ENCODE results near the gene ZG16.

ZG16 gene

DNA sequence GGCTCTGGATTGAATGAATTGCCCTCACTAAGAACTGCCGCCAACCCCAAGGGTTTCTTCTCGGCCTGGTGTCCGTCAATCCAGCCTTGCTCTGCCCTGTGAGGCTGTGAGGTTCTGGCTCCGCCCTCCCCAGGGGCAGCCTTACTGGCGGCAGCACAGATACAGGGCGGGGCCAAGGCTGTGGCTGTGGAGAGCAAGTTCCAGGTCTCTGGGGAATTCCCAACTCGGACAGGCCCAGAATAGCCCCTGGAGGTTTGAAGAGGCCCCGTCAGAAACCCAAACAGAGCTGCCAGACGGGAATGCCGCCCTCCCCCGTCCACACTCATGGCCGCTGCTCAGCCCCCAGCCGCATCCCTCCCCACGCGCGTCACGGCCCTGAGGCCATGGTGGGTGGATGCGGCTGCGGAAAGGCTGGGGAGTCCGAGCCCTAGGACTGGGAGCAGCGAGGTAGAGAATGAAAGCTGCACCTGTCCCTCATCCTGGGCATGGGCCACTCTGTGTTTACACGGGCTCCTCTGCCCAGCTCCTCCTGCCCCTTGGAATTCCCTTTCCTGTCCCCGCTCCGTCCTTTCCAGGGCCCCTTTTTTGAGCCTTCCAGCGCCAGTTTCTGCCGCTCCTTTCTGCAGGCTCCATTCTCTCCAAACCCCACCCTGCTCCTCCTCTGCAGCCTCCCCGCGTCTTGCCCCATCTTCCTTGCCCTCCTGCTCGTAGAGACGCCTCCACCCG lies 33.3 kb downstream of the ZG16 start:
- DNase-seq, result peak; percentile 90

DNA sequence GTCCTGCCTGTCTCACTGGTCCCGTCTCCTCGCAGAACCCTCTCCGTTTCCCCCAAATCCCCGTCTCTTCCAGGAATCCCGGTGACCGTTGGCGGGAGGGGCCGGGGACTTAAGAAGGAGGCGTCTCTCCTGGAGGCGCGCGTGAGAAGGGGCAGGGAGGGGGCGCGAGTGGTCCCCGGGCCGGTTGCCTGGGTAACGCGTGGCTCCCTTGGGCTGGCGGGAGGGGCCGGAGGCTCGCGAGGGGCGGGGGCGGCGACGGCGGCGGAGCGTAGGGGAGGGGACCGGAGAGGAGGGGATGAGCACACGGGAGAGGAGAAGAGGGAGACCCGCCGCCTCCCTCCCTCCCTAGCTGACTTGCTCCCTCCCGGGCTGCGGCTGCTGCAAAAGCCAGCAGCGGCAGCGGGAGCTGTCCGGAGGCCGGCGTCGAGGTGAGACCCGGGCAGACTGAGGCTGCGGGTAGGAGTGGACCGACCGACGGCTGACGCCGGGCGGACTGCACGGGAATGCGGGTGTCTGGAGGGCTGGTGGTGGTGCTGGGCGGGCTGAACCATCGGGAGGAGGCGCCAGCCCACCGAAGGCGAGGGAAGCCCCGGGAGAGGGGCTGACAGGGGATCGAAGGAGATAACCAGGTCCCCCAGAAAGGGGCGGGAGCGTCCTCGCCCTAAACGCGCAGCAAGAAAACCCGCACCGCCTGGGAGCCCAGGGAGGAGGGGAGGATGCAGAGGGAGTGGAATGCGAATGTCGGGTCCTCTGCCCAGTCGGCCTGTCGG lies 34.0 kb downstream of the ZG16 start, which contains the start of gene PRRT2:
Gene PRRT2 (plus strand): TSS at position 298 of the 770 bp plus-strand sequence. CDS start 862 bp downstream, outside the sequence.
- peak; percentile 83 for DNase-seq

DNA sequence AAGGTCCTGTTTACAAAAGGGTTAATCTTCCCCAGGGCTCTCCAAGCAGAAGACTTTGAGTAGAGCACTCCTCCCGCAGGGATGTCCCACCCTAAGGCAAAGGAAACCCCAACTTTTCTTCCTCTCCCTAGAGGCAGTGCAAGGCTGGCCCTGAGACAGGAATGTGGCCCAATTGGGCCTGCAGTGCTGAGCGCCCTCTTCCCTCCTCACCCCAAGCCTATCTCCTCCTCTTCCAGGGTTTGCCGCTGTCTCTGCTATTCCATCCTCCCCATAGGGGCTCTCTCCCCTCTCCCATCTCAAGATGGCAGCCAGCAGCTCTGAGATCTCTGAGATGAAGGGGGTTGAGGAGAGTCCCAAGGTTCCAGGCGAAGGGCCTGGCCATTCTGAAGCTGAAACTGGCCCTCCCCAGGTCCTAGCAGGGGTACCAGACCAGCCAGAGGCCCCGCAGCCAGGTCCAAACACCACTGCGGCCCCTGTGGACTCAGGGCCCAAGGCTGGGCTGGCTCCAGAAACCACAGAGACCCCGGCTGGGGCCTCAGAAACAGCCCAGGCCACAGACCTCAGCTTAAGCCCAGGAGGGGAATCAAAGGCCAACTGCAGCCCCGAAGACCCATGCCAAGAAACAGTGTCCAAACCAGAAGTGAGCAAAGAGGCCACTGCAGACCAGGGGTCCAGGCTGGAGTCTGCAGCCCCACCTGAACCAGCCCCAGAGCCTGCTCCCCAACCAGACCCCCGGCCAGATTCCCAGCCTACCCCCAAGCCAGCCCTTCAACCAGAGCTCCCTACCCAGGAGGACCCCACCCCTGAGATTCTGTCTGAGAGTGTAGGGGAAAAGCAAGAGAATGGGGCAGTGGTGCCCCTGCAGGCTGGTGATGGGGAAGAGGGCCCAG lies 34.9 kb downstream of the ZG16 start:
- DNase-seq, result no peak

DNA sequence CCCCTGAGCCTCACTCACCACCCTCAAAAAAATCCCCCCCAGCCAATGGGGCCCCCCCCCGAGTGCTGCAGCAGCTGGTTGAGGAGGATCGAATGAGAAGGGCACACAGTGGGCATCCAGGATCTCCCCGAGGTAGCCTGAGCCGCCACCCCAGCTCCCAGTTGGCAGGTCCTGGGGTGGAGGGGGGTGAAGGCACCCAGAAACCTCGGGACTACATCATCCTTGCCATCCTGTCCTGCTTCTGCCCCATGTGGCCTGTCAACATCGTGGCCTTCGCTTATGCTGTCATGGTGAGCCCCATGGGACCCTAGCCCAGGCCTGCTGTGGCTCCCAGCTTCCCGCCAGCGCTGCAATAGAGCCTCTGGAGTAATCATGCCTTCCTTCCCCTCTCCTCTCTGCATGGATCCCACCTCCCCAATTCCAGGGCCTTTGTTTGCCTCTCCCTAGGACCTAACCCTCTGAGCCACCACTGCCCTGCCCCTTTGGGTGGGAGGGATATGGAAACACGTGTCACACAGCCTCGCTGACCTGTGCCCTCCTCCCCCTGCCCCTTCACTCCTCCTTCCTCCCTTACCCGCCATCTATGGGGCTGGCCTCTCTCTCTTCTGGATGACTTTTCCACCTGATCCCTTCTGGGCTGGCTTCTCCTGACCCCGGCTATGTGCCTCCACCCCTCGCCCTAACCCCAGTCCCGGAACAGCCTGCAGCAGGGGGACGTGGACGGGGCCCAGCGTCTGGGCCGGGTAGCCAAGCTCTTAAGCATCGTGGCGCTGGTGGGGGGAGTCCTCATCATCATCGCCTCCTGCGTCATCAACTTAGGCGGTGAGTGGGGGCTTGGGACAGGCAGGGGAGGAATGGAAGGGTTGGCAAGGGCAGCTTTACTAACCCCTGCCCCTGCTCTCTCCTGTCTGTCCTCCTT lies 35.8 kb downstream of the ZG16 start:
- DNase-seq, result no peak

GRCh38 chr16:29814592-29814991 lies 36.5 kb downstream of the ZG16 start:
- DNase-seq, result no peak

DNA sequence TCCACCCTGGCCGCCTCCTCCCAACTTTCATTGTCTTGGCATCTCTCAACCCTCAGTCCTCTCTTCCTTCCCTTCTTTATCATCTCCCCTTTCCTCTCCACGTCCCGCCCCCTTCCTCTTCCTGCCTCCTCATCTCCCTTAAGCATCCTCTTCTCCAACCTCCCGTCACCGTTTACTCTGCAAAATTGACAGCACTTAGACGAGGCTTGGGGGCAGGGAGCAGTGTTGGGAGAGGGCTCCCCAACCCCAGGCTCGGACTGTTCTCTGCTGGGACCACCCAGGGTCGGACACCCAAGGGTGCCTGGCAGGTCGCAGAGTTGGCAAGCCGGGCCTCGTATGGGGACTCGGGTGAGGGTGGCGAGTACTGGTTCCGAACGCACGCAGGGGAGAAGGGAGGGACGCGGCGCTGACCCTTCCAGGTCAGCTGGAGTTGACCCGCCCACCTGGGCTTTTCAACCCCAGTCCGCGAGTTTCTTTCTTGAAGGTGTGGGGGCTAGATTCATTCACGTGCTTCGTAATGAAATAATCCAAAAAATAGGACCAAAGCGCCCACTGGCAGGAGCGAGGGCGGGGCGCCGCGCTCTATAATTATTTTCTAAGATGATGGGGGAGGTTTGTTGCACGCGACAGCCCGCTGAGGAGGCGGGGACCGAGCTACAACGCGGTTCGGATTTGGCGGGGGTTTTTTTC lies 37.1 kb downstream of the ZG16 start:
- DNase-seq, result peak; percentile 78

DNA sequence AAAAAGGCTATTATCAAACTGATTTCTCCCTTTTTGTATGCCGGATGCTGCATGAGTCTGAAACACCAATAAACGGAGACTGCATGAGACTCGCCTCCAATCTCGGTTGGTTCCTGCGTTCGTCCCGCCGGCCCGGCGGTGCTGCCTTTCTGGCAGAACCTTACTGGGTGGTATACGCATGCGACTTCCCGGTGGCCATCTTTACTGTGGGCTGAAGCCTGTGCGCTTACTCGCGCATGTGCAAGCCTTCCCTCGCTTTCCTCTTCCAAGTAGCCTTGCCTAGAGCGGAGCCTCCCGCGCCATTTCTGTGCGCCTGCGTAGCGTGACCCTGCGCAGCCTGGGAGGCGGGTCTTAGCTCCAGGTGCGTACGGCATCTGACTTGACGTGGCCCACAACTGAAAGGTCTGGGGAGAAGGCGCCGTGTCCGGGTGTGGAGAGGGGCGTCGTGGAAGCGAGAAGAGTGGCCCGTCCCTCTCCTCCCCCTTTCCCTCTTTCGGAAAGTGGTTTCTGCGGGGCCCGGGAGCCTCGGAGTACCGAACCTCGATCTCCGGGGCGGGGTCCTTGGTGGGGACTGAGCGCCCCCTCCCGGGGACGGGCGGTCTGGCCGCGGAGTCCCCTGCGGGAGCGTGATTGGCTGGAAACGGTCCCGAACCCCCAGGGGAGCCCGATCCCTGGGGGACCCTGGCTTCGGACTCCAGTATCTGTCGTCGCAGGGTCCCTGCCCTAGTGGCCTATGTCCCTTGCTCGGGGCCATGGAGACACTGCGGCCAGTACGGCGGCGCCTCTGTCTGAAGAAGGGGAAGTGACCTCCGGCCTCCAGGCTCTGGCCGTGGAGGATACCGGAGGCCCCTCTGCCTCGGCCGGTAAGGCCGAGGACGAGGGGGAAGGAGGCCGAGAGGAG lies 38.0 kb downstream of the ZG16 start, which contains the start of gene PAGR1:
Gene PAGR1 (plus strand): TSS at position 360 of the 901 bp plus-strand sequence. CDS start 374 bp downstream, at position 734.
- DNase-seq, result peak; percentile 98

DNA sequence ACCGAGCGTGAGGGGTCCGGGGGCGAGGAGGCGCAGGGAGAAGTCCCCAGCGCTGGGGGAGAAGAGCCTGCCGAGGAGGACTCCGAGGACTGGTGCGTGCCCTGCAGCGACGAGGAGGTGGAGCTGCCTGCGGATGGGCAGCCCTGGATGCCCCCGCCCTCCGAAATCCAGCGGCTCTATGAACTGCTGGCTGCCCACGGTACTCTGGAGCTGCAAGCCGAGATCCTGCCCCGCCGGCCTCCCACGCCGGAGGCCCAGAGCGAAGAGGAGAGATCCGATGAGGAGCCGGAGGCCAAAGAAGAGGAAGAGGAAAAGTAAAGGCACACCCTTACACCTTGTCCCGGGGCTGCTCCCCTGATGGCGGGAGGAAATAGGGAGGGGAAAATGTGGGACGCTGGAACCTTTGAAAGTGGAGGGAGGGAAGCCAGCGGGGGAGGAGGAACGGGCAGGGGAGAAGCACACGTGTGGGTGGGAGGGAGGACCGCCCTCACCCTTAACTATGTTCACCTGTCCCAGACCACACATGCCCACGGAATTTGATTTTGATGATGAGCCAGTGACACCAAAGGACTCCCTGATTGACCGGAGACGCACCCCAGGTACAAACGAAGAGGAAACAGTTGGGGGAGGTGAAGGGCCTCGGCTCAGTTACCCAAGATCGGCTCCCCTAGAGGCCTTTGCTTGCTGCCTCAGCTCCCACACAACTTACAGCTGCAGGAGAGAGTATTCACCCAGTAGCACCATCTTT lies 38.8 kb downstream of the ZG16 start:
- peak; percentile 80 for DNase-seq

DNA sequence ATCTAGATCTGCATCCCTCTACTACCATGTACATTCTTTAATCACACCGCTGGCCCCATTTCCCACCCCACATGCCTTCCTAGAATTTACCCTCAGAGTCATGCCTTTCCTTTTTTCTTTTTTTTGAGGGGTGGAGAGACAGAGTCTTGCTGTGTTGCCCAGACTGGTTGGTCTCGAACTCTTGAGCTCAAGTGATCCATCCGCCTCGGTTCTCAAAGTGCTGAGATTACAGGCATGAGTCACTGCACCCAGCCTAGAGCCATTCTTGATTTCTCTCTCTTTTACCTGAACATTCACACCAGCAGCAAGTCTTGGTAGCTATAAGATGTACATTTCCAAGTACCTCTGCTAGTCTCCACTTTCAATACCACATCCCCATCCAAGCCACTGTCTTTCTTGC lies 40.0 kb downstream of the ZG16 start:
- DNase-seq, result no peak

DNA sequence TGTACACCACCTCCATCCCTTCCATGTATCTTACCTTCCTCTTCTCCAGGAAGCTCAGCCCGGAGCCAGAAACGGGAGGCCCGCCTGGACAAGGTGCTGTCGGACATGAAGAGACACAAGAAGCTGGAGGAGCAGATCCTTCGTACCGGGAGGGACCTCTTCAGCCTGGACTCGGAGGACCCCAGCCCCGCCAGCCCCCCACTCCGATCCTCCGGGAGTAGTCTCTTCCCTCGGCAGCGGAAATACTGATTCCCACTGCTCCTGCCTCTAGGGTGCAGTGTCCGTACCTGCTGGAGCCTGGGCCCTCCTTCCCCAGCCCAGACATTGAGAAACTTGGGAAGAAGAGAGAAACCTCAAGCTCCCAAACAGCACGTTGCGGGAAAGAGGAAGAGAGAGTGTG lies 41.5 kb downstream of the ZG16 start:
- DNase-seq, result no peak

- DNase-seq, result peak; percentile 84
Observed at GRCh38 chr16:29820271-29820701, 42.2 kb downstream of the ZG16 start, which contains the start of gene MVP. TSS of gene MVP (plus strand) at chr16:29820462. CDS start at chr16:29830550, 10,088 bp downstream.

DNA sequence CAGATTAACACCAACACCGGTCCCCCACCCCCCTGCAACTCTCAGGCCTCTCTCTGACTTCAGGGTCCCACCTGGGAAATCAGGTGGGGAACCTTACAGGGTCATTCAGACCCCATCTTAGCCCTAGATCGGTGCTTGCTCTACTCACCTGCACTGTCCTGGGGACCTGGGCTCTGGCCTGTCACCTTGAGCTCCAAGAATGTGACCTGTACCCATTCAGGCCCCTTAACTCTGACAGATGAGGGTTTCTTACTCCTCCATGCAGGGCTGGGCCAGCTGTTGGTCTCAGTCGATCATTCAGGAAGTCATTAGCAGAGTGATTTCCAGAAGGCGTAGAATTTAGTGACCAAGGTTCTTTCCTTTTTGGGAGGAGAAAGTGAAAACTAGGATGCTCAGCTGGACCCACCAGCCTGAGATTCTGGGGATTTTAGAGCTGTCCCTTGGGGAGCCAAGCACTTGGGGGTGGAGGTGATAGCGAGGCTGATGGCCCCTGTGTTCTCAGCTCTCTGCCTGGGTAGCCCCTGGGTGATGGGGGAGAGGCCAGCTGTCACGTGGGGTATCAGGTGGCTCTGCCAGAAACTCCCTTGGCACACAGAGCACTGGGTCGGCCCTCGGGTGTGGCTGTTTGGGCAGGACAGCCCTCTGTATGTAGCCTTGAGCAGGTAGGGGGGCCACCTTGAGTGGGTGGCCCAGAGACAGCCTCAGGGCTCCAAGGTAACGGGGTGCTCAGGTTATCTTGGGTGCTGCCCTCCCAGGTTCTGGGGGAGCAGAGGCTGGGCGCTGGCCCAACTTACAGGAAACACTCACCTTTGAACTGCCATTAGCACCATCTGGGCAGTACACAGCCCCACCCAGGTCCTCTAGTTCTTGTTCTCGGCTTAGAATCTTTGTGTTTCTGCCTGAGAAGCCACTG lies 42.9 kb downstream of the ZG16 start:
- peak; percentile 74 for DNase-seq

DNA sequence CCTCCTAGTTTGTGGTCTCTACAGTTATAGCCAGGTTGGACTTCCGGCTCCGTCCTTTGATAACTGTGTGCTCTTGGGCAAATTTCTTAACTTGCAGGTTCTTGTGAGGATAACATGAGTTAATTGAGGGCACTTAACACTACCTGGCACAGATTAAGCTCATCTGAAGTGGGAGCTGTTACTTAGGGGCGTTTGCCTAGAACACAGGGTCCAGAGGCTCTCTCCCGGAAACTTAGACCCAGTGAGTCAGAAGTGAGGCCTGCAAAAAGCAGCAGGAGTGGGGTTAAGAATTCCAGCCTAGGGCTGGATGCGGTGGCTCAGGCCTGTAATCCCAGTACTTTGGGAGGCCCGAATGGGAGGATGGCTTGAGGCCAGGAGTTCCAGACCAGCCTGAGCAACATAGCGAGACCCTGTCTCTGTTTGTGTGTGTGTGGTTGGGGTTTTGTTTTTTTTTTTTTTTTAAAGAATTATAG lies 43.6 kb downstream of the ZG16 start:
- peak; percentile 69 for DNase-seq

GRCh38 chr16:29824589-29825144 lies 46.6 kb downstream of the ZG16 start:
- no peak for DNase-seq

DNA sequence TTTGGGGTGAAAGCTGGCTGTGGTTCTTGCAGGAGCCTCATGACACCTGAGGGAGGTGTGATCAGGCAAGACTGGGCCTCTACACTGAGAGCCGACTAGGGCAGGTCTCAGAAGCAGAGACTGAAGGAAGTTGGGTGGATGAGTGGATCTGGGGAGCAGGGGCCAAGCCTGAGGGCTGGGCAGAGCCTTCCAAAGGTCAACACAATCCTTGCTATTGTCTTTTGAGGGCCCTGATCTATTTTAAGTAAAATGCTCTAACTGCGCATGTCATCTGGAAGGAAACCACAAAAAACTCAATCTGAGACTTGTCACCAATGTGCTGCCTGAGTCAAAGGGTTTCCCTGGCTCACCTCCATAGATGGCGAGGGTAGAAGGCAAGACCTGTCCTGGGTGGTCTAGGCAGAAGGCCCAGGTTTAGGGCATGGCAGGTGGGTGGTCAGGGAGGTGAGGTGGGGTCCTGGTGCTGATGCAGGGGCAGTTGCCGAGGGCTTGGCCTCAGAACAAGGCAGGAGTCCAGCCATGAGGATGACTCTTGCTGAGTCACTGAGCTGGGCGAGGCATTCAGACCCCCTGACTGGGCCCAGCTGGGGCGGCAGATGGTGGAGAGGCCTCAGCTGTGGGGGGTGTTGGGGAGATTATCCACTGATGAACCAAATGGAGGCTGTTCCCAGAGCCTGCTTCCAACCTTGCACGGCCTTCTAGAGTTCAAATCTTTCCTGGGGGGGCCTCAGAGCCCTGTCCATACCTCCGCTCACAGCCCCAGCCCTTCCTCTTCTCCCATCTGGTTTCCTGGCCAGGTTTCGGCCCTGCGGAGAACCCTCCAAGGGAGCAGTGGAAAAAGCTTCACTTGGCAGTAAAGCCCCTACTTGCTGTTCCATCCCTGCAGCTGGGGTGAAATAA lies 47.3 kb downstream of the ZG16 start:
- peak; percentile 82 for DNase-seq

- no peak for DNase-seq
Observed at GRCh38 chr16:29826342-29826695, 48.3 kb downstream of the ZG16 start.

- DNase-seq, result no peak
Observed at GRCh38 chr16:29830774-29831173, 52.7 kb downstream of the ZG16 start.
